Stimulated activated CD4-positive, alpha-beta T cell treated with anti-CD3 and anti-CD28 coated beads, Interleukin-12 subunit alpha, Interleukin-12 subunit beta, amount 100 ng/mL, for 4 hours (primary cell): Measurements from ENCODE around the gene CTBS.

Experiments used
- DNase-seq: peaks from one replicate; pipeline ENCODE4 v3.0.0-alpha.2; 2020

CTBS gene

GRCh38 chr1:84505493-84506001 is 68.7 kb downstream of the CTBS start:
- DNase-seq = no peak

GRCh38 chr1:84504580-84505492 is 69.4 kb downstream of the CTBS start:
- DNase-seq = no peak

- no peak for DNase-seq
Measured at GRCh38 chr1:84502927-84503326, 71.3 kb downstream of the CTBS start.
